Retinal pigment epithelial cell (primary cell): ENCODE measurements around the gene MYBPC2.
A peak's percentile ranks its signal among the peaks of the same experiment; 100 is the strongest.

ENCODE experiments used
- DNase-seq: peaks from one replicate; pipeline ENCODE4 v3.0.0-alpha.2; 2010; ENCODE audit warnings: low read depth
- H3K4me3 ChIP-seq: 2 replicates; pipeline ENCODE4 v1.5.1; 2011; ENCODE audit warnings: mild to moderate bottlenecking, low read length, control low read depth, moderate library complexity
- TF ChIP-seq, protein P1 (sequence below): conservative IDR thresholded peaks from 2 replicates; pipeline ENCODE4 v1.5.1; 2011; ENCODE audit warnings: low read depth, low read length, control low read depth, inconsistent platforms

MYBPC2 gene

DNA sequence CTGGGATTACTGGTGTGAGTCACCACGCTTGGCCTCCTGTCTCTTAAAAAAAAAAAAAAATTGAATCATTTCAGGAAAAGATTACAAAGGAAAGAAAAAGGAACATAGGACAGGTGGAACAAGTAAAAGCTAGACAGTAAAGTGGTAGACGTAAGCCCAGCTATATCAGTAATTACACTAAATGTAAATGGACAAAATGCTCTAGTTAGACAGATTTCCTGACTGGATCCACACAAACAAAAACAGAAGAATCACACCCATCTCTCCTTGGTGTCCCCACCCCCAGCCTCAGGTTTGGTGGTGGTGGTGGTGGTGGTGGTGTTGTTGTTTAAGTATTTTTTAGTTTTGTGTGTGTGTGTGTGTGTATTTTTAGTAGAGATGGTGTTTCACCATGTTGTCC lies 20.3 kb upstream of the MYBPC2 start:
- H3K4me3 ChIP-seq = no peak overlapping the region
- TF ChIP-seq, protein P1, sequence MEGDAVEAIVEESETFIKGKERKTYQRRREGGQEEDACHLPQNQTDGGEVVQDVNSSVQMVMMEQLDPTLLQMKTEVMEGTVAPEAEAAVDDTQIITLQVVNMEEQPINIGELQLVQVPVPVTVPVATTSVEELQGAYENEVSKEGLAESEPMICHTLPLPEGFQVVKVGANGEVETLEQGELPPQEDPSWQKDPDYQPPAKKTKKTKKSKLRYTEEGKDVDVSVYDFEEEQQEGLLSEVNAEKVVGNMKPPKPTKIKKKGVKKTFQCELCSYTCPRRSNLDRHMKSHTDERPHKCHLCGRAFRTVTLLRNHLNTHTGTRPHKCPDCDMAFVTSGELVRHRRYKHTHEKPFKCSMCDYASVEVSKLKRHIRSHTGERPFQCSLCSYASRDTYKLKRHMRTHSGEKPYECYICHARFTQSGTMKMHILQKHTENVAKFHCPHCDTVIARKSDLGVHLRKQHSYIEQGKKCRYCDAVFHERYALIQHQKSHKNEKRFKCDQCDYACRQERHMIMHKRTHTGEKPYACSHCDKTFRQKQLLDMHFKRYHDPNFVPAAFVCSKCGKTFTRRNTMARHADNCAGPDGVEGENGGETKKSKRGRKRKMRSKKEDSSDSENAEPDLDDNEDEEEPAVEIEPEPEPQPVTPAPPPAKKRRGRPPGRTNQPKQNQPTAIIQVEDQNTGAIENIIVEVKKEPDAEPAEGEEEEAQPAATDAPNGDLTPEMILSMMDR = no peak
- DNase-seq = no peak

DNA sequence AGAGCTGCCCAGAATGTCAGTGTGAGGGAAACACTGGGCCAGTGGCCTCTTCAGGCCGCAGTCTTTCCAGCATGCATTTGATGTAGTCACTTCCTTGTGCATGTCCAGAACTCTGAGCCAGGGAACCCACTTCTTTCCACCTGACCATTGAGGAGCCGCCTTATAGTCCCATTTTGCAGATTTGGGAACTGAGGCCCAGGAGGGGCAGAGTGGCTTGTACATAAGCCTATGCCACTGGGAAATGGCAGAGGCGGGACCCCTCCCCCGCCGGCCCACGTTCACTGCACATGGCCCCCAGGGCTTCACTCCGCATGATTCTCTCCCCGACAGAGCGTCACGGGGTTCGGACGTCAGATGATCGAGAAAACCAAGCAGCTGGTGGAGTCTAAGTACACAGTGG lies 19.6 kb upstream of the MYBPC2 start:
- no peak for DNase-seq
- no peak overlapping the region for H3K4me3 ChIP-seq
- TF ChIP-seq, protein P1 = no peak

DNA sequence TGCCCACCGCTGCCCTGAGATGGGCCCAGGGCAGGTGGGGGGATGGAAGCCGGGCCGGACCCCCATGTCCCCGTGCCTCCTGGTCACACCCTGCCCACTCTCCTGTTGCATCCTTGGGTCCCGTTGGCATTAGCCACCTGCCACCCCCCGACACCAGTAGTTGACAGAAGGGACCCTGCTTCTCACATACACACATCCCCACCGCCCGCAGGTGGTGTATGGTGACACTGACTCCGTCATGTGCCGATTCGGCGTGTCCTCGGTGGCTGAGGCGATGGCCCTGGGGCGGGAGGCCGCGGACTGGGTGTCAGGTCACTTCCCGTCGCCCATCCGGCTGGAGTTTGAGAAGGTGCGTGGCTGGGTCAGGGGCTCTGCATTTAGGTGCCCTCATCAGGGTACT lies 19.2 kb upstream of the MYBPC2 start:
- TF ChIP-seq, protein P1 = no peak
- no peak for DNase-seq
- no peak overlapping the region for H3K4me3 ChIP-seq

DNA sequence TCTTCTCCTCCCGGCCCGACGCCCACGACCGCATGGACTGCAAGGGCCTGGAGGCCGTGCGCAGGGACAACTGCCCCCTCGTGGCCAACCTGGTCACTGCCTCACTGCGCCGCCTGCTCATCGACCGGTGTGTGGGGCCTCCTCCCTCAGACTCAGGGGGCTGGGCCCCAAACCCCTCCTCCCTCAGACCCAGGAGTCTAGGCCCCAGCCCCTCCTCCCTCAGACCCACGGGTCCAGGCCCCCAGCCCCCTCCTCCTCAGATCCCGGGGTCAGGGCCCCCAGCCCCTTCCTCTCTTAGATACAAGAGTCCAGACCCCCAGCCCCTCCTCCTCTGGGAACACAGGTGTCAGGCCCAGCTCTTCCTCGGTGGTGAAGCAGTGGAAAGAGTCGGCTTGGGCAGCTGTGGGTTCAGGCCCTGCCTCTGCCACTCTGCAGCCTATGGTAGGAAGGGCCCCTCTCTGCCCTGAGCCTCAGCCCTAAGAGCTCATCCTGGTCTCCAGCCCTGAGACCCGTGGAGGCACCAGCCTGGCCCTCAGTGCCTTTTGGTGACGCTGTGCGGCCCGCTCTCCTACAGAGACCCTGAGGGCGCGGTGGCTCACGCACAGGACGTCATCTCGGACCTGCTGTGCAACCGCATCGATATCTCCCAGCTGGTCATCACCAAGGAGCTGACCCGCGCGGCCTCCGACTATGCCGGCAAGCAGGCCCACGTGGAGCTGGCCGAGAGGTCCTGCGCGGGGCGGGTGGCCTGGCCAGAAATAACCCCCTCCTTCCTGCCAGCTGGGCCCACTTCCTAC lies 17.6 kb upstream of the MYBPC2 start:
- TF ChIP-seq, protein P1 = peak; percentile 91
- H3K4me3 ChIP-seq = no peak overlapping the region
- no peak for DNase-seq

DNA sequence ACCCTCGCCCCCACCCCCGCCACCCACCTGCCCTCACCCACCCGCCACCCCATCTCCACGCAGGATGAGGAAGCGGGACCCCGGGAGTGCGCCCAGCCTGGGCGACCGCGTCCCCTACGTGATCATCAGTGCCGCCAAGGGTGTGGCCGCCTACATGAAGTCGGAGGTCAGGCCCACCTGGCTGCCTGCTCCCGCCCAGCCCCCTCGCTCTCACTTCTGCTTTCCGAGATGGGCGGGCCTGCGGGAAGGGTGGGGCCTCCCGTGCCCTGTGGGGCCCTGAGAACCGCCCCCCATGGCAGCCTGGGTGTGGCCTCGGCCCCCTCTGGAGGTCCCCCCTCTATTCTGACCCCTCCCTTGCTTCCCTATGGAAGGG lies 17.0 kb upstream of the MYBPC2 start:
- TF ChIP-seq, protein P1 = no peak
- no peak for DNase-seq
- no peak overlapping the region for H3K4me3 ChIP-seq

DNA sequence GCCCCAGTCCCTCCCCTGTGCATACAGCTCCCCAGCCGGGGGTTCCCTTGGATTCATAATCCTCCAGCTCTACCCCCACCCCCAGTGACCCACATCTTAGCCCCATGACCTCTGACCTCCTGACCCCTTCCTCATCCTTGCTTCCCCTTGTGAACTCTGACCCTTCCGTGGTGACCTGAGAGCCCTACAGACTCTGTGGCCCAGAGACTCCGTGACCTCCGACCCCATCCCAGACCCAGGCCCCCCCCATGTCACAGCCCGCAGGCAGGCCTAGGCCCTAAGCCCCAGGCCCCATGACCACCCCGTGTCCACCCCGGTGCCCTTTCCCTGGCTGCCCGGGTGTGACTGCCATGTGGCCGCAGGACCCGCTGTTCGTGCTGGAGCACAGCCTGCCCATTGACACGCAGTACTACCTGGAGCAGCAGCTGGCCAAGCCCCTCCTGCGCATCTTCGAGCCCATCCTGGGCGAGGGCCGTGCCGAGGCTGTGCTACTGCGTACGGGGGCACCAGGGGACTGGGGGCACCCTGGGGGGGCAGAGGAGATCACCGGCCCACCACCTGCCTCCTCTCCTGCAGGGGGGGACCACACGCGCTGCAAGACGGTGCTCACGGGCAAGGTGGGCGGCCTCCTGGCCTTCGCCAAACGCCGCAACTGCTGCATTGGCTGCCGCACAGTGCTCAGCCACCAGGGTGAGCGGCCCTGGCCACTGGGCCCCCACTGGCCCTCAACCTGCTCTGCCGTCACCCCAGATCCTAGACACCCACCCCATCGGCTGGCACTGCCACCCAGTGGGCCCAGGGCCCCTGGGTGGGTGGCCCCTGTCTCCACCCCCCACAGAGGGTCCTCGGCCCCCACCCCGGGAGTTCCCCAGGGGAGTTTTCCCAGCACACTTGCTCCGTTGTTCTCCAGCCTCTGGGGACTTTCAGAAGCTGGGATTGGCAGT lies 16.4 kb upstream of the MYBPC2 start:
- no peak for DNase-seq
- H3K4me3 ChIP-seq = no peak overlapping the region
- TF ChIP-seq, protein P1 = no peak
